ENCODE measurements around the gene OAS3. TPM values are rescaled to one million over a fixed set of nuclear protein-coding genes. Genes with fewer than 3 reads are reported as not detected.

The OAS3 gene
- total and polyA plus RNA-seq, 4 donors: 3.8 to 9.5 (median 5.4) TPM

- Histone ChIP-seq H3K27me3 (ENCODE audit: control insufficient read depth in 4 of 4, insufficient read depth in 4 of 4, low read length in 3 of 4) (no peaks in the 10 kb centered on the region), H3K9ac (ENCODE audit: low read depth in 1 of 2, low read length in 2 of 2) (no peak overlapping the region), H3K36me3 (ENCODE audit: control insufficient read depth in 4 of 4, insufficient read depth in 3 of 4, low read depth in 1 of 4, low read length in 3 of 4) (peaks cover 0 to 40% (median 7%) of the 10 kb centered on the region in 4 donors), H3K4me1 (ENCODE audit: control insufficient read depth in 4 of 4, insufficient read depth in 4 of 4, low read length in 3 of 4) (no peaks in the 10 kb centered on the region), H3K27ac (ENCODE audit: low read depth in 1 of 2, low read length in 2 of 2) (no peak overlapping the region), H3K4me3 (ENCODE audit: low read depth in 1 of 3, low read length in 3 of 3) (no peak overlapping the region), H3K9me3 (ENCODE audit: control insufficient read depth in 4 of 4, low read length in 3 of 4) (no peaks in the 10 kb centered on the region)
- TF ChIP-seq YY1 (IDR thresholded peaks at IDR 0.05) (no peak), NR2F2 (IDR thresholded peaks at IDR 0.05) (no peak), FOXA2 (IDR thresholded peaks at IDR 0.05) (no peak), ZBTB33 (IDR thresholded peaks at IDR 0.05) (no peak), MAX (IDR thresholded peaks at IDR 0.05) (no peak), REST (IDR thresholded peaks at IDR 0.05) (no peak), CTCF (IDR thresholded peaks at IDR 0.05; ENCODE audit: low read depth, low read length, missing input control) (no peak), RAD21 (IDR thresholded peaks at IDR 0.05) (no peak), SP1 (IDR thresholded peaks at IDR 0.05) (no peak), JUND (IDR thresholded peaks at IDR 0.05) (no peak), HNF4G (IDR thresholded peaks at IDR 0.05) (no peak), ATF3 (IDR thresholded peaks at IDR 0.05) (no peak), FOXA1 (IDR thresholded peaks at IDR 0.05) (no peak), HNF4A (conservative IDR thresholded peaks at IDR 0.05) (no peak), GABPA (IDR thresholded peaks at IDR 0.05 in 1 of 2, conservative IDR thresholded peaks at IDR 0.05 in 1 of 2) (no peak), TAF1 (conservative IDR thresholded peaks at IDR 0.05) (no peak)
- no peak for DNase-seq (ENCODE audit: low spot score)
- 59% methylated on average over 1 of the region's 1 CpG for WGBS
Measured at GRCh38 chr12:112947314-112947713, 9.0 kb downstream of the OAS3 start.

- Histone ChIP-seq H3K9me3 (ENCODE audit: control insufficient read depth in 4 of 4, low read length in 3 of 4) (no peaks in the 10 kb centered on the region), H3K36me3 (ENCODE audit: control insufficient read depth in 4 of 4, insufficient read depth in 3 of 4, low read depth in 1 of 4, low read length in 3 of 4) (peaks cover 0 to 40% (median 8%) of the 10 kb centered on the region in 4 donors), H3K4me3 (ENCODE audit: low read depth in 1 of 3, low read length in 3 of 3) (no peak overlapping the region), H3K9ac (ENCODE audit: low read depth in 1 of 2, low read length in 2 of 2) (no peak overlapping the region), H3K27me3 (ENCODE audit: control insufficient read depth in 4 of 4, insufficient read depth in 4 of 4, low read length in 3 of 4) (no peaks in the 10 kb centered on the region), H3K4me1 (ENCODE audit: control insufficient read depth in 4 of 4, insufficient read depth in 4 of 4, low read length in 3 of 4) (no peaks in the 10 kb centered on the region), H3K27ac (ENCODE audit: low read depth in 1 of 2, low read length in 2 of 2) (no peak overlapping the region)
- DNase-seq (ENCODE audit: low spot score): no peak
- 98% methylated on average over 5 of the region's 5 CpGs for WGBS
- TF ChIP-seq RXRA (IDR thresholded peaks at IDR 0.05): no peak
- TF ChIP-seq TAF1 (conservative IDR thresholded peaks at IDR 0.05): no peak
Measured at GRCh38 chr12:112947761-112948160, 9.5 kb downstream of the OAS3 start.
